GM23248 (cell line): ENCODE data around the gene ZSWIM6.

Source experiments
- EZH2 ChIP-seq: fragments of 200-600 bp; sonication (generic); IDR thresholded peaks from 2 replicates; pipeline ENCODE4 v1.6.1; 2018; ENCODE audit warnings: antibody characterized with exemption, mild to moderate bottlenecking; ENCODE audit not compliant: insufficient read depth, poor library complexity, severe bottlenecking
- EZH2phosphoT487 ChIP-seq: fragments of 200-600 bp; sonication (generic); IDR thresholded peaks from 2 replicates; pipeline ENCODE4 v1.6.1; 2018; ENCODE audit warnings: antibody characterized with exemption, moderate library complexity, mild to moderate bottlenecking, low read depth; ENCODE audit not compliant: insufficient read depth

DNA sequence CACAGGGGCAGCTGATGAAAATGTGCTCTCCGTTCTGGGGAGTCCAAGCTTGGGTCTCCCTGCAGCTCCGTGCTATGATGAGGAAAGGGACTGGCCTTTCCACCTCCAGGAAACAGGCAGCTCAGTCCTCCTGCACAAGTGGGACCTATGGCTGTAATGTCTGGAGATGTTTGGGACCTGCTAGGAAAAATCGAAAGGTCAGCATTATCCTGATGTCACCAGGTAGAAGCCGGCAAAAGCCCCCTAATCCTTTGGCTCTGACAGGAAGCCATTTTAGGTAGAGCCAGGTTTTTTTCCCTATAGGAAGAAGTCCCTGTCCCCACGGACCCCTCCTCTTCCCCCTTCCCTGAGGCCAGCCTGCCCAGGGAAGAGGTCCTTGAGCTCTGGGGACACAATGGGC is 240.9 kb downstream of the ZSWIM6 start:
- TF ChIP-seq EZH2, result no peak
- TF ChIP-seq EZH2phosphoT487, result no peak
